Stimulated activated naive CD8-positive, alpha-beta T cell treated with anti-CD3 and anti-CD28 coated beads, Interleukin-15, amount 100 ng/mL, for 72 hours (primary cell): ENCODE results near the gene TXNRD3.

Experiments used
- ATAC-seq: fragments of 150-1000 bp; cut with Tn5 transposase; 2 replicates; pipeline ENCODE4 v1.10.0; 2021; ENCODE audit warnings: mild to moderate bottlenecking, moderate library complexity
- DNase-seq, 2 donors: peaks; one replicate each; pipeline ENCODE4 v3.0.0; 2021 to 2022
- H3K27ac Mint-ChIP-seq, 2 donors: one replicate each; pipeline ENCODE4 v1.8.0; 2022; ENCODE audit warnings: mild to moderate bottlenecking in 2 of 2, mixed read lengths in 2 of 2, moderate library complexity in 2 of 2
- H3K27me3 Mint-ChIP-seq: one replicate; pipeline ENCODE4 v1.8.0; 2022; ENCODE audit warnings: mixed read lengths
- H3K4me1 Mint-ChIP-seq: one replicate; pipeline ENCODE4 v1.8.0; 2022; ENCODE audit warnings: mild to moderate bottlenecking, mixed read lengths
- H3K4me3 Mint-ChIP-seq, 2 donors: one replicate each; pipeline ENCODE4 v1.8.0; 2022; ENCODE audit warnings: mild to moderate bottlenecking in 2 of 2, mixed read lengths in 2 of 2, moderate library complexity in 1 of 2
- H3K9me3 Mint-ChIP-seq, 2 donors: one replicate each; pipeline ENCODE4 v1.8.0; 2022; ENCODE audit warnings: mixed read lengths in 2 of 2

Gene TXNRD3

DNA sequence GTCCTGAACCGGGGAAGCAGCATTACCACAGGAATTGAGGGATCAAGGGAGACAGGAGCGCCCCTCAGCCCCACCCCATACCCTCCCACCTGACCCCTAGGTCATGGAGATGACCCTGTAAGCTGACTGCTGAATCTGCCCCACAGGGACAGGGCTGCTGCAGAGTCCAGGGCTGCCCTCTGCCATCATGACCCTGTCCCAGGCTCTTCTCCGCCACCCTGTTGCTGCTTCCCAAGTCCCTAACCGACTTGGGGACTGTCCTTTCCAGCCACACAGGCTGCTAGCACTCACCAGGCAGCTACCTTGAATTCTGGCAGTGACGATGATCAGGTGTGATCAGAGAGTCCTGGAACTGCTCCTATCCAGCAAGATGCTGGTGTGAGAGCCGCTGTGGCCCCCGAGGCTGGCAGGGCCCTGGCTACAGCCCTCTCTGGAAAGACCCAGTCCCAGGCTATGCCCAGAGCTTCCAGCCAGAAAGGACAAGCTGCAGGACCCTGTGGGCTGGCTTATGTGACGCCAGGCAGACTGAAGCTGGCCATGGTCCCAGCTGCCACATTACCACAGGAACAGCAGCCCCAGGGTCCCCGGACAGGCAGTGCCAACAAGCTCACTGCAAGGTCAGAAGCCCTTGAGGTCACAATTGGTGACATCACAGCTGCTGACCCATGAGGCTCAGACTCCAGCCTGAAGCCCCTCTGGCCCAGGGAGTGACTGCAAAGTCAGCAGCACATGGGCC lies 96.4 kb downstream of the TXNRD3 start, which contains the start of gene C3orf22:
Gene C3orf22 (minus strand): TSS at position 597 of the 736 bp plus-strand sequence. CDS start 5,542 bp downstream, outside the sequence.
- Mint-ChIP-seq H3K4me3 (no peak within 1 kb of the TSS), H3K4me1 (no peaks in the 10 kb centered on the region), H3K9me3 (peaks cover 6 to 16% of the 10 kb centered on the region in 2 donors), H3K27me3 (peaks cover 5% of the 10 kb centered on the region), H3K27ac (no peak within 1 kb of the TSS)
- DNase-seq (no peak), ATAC-seq (peak; percentile 21)

DNA sequence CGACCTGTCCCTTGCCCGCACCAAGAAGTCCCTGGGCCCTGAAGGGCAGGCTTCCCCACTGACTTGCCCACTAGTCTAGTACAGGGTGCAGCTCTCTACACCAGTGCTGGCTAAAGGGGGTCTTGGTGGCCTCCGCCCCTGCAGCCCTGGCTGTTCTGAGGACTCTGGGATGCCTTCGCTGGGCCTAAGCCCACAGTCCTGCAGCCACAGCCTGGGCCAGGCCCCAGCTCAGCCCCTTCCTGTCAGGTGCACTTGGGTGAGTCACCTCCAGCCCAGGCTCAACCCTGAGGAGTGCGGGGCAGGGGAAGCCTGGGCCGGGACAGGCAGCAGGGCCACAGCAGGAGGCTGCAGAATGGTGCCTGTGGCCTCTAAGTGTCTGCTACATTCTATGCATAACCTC lies 97.2 kb downstream of the TXNRD3 start:
- DNase-seq (no peak), ATAC-seq (peak; percentile 5)
- no peak overlapping the region for H3K4me3 Mint-ChIP-seq
- no peak overlapping the region for H3K27ac Mint-ChIP-seq
- no peaks in the 10 kb centered on the region for H3K4me1 Mint-ChIP-seq
- H3K27me3 Mint-ChIP-seq: peaks cover 5% of the 10 kb centered on the region
- peaks cover 2 to 10% of the 10 kb centered on the region in 2 donors for H3K9me3 Mint-ChIP-seq

DNA sequence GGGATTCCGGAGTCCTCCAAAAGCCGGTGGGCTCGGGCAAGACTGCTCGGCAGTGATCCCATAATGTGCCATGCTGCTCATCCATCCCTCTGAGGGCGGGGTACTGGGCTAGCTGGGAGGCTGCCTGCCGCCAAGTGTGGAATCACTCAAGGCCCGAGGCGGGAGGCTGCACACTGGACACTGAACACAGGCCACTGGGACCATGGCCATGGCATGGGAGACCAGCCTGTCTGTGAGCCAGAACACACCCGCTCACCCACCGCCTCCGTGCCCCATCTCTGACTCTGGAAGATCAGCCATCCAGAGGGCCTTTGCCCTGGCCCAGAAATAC lies 97.5 kb downstream of the TXNRD3 start:
- no peak for ATAC-seq

More for the DNA sequence above, 97.5 kb downstream of the TXNRD3 start:
- Mint-ChIP-seq H3K4me1 (no peaks in the 10 kb centered on the region), H3K27me3 (peaks cover 5% of the 10 kb centered on the region), H3K4me3 (no peak overlapping the region), H3K9me3 (peaks cover 0 to 6% of the 10 kb centered on the region in 2 donors), H3K27ac (no peak overlapping the region)
- DNase-seq: no peak
